B cell (primary cell): ENCODE data around the gene GULP1.

Experiments used
- EZH2 ChIP-seq: IDR thresholded peaks from 2 replicates; pipeline ENCODE4 v1.6.1; 2012; ENCODE audit warnings: borderline replicate concordance, low read depth, mild to moderate bottlenecking, moderate library complexity, low read length; ENCODE audit not compliant: insufficient read depth, poor library complexity, severe bottlenecking
- TF ChIP-seq, protein P1 (sequence below): fragments of 200-600 bp; IDR thresholded peaks from one replicate; pipeline ENCODE4 v1.8.0; 2022; ENCODE audit warnings: antibody characterized with exemption, mild to moderate bottlenecking

DNA sequence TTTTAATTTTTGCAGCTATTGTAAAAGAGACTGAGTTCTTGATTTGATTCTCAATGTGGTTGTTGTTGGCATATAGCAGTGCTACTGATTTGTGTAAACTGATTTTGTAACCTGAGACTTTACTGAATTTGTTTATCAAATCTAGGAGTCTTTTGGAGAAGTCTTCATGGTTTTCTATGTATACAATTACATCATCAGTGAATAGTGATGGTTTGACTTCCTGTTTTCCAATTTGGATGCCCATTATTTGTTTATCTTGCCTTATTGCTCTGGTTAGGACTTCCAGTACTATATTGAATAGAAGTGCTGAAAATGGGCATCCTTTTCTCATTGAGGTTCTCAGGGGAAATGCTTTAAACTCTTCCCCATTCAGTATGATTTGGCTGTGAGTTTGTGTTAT lies 99.7 kb downstream of the GULP1 start:
- no peak for TF ChIP-seq EZH2
- TF ChIP-seq, protein P1, sequence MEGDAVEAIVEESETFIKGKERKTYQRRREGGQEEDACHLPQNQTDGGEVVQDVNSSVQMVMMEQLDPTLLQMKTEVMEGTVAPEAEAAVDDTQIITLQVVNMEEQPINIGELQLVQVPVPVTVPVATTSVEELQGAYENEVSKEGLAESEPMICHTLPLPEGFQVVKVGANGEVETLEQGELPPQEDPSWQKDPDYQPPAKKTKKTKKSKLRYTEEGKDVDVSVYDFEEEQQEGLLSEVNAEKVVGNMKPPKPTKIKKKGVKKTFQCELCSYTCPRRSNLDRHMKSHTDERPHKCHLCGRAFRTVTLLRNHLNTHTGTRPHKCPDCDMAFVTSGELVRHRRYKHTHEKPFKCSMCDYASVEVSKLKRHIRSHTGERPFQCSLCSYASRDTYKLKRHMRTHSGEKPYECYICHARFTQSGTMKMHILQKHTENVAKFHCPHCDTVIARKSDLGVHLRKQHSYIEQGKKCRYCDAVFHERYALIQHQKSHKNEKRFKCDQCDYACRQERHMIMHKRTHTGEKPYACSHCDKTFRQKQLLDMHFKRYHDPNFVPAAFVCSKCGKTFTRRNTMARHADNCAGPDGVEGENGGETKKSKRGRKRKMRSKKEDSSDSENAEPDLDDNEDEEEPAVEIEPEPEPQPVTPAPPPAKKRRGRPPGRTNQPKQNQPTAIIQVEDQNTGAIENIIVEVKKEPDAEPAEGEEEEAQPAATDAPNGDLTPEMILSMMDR, result no peak
